H1 (cell line): ENCODE results near the gene HEATR5A.

Source experiments
- CREB1 ChIP-seq: IDR thresholded peaks from 2 replicates; pipeline ENCODE4 v1.6.1; 2012; ENCODE audit warnings: inconsistent platforms
- EZH2 ChIP-seq: fragments of 200-600 bp; sonication (generic); IDR thresholded peaks from 2 replicates; pipeline ENCODE4 v1.7.1; 2012; ENCODE audit warnings: low read depth, mild to moderate bottlenecking, moderate library complexity, low read length, inconsistent platforms; ENCODE audit not compliant: severe bottlenecking
- RNF2 ChIP-seq: fragments of 200-900, 300-1000 bp; sonication (generic); IDR thresholded peaks from 2 replicates; pipeline ENCODE4 v1.7.1; 2016; ENCODE audit warnings: borderline replicate concordance, low read depth, mild to moderate bottlenecking, antibody characterized with exemption, low read length; ENCODE audit not compliant: poor library complexity, severe bottlenecking; ENCODE audit errors: missing control alignments
- TF ChIP-seq, protein P1 (sequence below), 3 experiments: IDR thresholded peaks; 1 replicate in 2 of 3; 2 replicates in 1 of 3; pipeline versions ENCODE4 v1.5.1 to v1.6.1; 2011; ENCODE audit warnings: low read length in 3 of 3, mild to moderate bottlenecking in 3 of 3, inconsistent platforms in 2 of 3, low read depth in 1 of 3, moderate library complexity in 1 of 3; ENCODE audit not compliant: insufficient read depth in 1 of 3; ENCODE audit errors: control extremely low read depth in 1 of 3

- TF ChIP-seq, protein P1, sequence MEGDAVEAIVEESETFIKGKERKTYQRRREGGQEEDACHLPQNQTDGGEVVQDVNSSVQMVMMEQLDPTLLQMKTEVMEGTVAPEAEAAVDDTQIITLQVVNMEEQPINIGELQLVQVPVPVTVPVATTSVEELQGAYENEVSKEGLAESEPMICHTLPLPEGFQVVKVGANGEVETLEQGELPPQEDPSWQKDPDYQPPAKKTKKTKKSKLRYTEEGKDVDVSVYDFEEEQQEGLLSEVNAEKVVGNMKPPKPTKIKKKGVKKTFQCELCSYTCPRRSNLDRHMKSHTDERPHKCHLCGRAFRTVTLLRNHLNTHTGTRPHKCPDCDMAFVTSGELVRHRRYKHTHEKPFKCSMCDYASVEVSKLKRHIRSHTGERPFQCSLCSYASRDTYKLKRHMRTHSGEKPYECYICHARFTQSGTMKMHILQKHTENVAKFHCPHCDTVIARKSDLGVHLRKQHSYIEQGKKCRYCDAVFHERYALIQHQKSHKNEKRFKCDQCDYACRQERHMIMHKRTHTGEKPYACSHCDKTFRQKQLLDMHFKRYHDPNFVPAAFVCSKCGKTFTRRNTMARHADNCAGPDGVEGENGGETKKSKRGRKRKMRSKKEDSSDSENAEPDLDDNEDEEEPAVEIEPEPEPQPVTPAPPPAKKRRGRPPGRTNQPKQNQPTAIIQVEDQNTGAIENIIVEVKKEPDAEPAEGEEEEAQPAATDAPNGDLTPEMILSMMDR (IDR thresholded peaks at IDR 0.05; ENCODE audit: control extremely low read depth in 1 of 3, insufficient read depth in 1 of 3, low read depth in 1 of 3, low read length in 3 of 3), result no peak
- TF ChIP-seq EZH2 (no peak), RNF2 (no peak), CREB1 (no peak)
Observed at GRCh38 chr14:31319701-31320100, 100.6 kb downstream of the HEATR5A start.
